GM12892 (cell line): ENCODE results near the gene CAMP.

ENCODE experiments used
- POLR2A ChIP-seq: IDR thresholded peaks from 2 replicates; pipeline ENCODE4 v1.6.1; 2011; ENCODE audit warnings: low read depth, low read length, control low read depth
- POLR2AphosphoS5 ChIP-seq: IDR thresholded peaks from 2 replicates; pipeline ENCODE4 v1.6.1; 2011; ENCODE audit warnings: low read depth, low read length, control low read depth
- TAF1 ChIP-seq: IDR thresholded peaks from 2 replicates; pipeline ENCODE4 v1.6.1; 2011; ENCODE audit warnings: low read depth, mild to moderate bottlenecking, control low read depth, low read length, borderline replicate concordance

GRCh38 chr3:48270306-48270705 is 47.0 kb downstream of the CAMP start:
- TF ChIP-seq POLR2AphosphoS5 (no peak), POLR2A (no peak), TAF1 (no peak)
